ENCODE measurements around the gene ARMC3.
"Not testable (repeated sequence)": the region's sequence is repeated elsewhere in the genome, so short reads cannot be mapped to it uniquely, and the experiment has no call there.

ARMC3 gene

DNA sequence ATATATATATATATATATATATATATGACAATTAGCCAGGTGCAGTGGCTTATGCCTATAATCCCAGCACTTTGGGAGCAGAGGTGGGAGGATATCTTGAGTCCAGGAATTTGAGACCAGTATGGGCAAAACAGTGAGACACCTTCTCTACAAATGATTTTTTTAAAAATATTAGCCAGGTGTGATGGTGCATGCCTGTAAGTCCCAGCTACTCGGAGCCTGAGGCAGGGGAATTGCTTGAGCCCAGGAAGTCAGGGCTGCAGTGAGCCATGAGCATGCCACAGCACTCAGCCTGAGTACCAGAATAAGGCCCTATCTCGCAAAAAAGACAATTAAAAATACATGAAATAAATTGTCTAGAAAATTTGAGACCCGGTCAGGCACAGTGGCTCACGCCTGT is 120.3 kb downstream of the ARMC3 start:
- DNase-seq (ENCODE audit: low read depth, low spot score) = no peak

DNA sequence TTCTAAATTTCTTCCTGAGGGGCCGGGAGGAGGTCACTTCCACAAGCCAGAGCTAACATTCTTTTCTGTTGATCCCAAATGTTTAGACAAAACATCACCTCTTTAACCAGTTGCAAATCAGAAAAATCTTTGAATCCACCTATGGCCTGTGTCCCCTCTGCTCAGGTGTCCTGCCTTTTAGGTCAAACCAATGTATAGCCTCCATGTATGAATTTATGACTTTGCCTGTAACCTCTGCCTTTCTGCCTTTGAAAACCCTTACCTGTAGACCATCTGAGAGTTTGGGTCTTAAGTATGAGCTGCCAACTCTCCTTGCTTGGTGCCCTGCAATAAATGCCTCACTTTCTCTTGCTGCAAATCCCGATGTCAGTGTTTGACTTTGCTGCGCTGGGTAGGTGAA is 123.4 kb downstream of the ARMC3 start:
- DNase-seq (ENCODE audit: low read depth, low spot score) = no peak

DNA sequence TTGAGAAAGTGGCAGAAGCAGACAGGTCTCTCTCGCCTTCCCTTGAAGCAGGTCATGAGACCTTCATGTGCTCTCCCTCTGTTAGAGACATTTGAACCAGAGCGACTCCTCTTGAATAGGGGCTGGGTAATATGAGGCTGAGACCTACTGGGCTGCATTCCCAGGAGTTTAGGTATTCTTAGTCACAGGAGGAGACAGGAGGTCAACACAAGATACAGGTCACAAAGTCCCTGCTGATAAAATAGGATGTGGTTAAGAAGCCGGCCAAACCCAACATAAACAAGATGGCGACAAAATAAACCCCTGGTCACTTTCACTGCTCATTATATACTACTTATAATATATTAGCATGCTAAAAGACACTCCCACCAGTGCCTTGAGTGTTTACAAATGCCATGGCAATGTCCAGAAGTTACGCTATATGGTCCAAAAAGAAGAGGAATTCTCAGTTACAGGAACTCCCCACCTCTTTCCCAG is 124.0 kb downstream of the ARMC3 start:
- peak; percentile 28 for DNase-seq (ENCODE audit: low read depth, low spot score)

DNA sequence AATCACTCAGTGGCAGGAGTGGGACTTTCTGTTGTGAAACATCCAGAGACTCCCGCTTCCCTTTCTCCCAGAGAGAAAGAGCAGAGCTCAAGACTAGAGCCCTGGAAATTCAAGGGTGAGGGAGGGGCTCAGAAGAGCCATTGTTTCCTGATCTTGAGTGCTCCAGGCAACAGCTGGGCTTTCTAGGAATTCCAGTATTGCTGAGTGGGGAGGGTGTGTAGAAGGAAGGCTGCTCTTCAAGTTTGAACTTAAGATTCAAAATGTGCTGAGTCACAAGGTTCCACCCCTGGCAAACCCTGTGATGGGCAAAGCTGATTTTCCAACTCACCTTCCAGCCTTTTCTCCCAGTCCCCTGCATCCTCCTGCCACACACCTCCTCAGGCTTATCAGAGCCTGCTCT is 125.2 kb downstream of the ARMC3 start:
- DNase-seq (ENCODE audit: low read depth, low spot score) = peak; percentile 89

DNA sequence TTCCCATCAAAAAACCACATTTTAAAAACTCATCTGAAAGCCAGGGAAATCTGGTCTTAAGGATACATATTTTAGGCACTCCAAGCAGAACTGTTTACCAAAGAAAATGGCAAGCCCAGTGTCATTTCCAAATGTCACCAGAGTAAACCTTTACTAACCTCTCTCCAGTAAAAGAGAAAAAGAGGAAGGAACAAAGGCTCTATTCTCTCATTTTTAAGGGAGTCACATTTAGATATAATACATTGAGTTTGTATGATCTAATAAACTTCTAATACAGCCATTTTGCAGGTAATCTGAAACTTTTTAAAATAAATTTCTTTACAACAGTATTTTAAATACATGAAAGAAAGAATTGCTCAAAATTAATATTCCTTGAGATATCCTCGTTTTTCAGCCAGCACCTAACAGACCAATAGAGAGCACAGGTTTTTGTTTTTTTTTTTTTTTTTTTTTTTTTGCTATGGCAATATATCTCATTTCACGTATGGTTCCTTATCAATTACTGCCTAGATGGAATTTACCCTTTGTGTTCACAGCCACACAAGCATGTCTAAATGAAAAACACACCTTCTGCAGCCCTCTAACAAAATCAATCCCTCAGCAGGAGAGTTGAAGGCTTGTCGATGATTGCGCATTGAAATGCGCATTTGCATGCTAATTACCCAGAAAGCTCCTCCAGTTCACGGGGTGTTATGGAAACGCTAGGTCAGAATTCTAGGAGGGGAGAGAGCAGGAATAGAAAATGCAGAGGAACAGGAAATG is 127.8 kb downstream of the ARMC3 start:
- no peak for DNase-seq (ENCODE audit: low read depth, low spot score)

- DNase-seq (ENCODE audit: low read depth, low spot score) = no peak
Observed at GRCh38 chr10:23056186-23056579, 128.3 kb downstream of the ARMC3 start.

DNA sequence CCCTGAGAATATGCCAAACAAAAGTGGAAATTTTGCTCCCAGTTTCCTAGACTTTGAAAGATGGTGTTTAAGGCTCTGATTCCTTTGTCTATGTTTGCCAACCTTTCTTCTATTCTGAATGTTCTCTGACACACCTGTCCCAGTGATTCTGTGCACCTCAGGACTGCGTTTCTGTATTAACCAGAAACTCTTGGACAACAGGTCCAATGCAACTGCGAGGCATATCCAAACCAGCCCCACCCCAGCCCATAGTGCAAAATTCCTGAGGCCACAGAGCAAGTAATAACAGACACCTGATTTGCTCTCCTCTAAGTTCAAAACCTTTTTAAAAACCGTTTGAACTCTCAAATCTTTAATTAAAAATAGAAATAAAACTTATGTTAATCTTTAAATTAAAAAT is 130.5 kb downstream of the ARMC3 start:
- DNase-seq (ENCODE audit: low read depth, low spot score) = no peak

DNA sequence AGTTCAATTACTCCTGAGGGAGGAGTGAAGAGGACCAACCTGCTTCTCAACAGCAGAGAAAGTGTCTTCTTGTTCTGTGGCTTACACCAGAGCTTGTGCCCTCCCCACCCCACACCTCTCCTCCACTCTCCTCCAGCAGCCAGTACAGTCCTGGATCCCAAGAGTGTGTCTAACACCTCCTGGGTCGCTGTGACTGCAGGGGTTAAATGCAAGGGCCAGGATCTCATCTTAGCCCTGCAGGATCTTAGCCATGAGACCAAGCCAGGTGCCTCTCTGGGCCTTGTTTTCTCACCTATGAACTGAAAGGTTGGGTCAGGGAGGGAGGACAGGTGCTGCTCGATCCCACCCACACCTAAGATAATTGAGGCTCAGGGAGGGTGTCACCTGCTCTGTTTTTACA is 133.1 kb downstream of the ARMC3 start:
- DNase-seq (ENCODE audit: low read depth, low spot score) = no peak

DNA sequence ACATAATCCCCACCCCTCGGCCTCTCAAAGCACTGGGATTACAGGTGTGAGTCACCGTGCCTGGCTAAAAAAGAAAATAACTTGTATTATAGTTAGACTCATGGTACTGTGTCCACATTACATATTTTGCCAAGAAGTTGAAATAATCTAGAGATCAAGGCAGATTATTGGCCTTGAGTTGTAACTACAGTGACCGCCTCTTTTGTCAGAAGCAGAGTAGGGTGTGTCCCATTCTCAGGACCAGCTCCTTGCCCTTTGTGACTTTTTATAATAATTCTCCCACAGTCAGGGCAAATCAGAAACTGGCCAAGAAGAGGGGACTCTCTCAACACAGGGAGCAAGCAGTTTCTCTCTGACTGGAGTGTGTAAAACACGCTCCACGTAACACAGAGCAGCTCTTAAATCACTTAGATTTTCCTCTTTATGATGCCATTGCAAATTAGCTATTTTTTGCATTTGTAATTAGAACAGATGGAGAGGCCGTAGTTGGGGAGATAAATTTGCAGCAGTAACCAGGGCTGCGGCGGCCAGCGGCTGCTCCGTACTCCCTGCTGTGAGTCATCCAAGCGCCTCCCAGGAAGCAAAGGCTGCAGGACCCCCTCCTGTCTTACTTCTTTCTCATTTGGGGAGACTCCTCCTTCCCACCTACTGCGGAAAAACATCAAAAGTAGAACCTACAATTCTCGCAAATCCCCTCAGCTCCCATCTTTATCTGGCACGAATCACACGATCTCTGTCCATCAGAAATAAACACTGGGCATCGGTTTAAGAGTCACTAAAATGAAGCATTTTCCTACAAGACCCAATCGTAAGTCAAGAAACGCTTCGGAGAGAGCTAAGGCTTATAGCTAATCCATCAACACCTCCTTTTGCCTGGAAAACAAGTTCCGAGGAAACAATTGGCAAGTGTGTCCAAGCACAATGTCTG is 135.5 kb downstream of the ARMC3 start:
- DNase-seq (ENCODE audit: low read depth, low spot score) = peak; percentile 37

DNA sequence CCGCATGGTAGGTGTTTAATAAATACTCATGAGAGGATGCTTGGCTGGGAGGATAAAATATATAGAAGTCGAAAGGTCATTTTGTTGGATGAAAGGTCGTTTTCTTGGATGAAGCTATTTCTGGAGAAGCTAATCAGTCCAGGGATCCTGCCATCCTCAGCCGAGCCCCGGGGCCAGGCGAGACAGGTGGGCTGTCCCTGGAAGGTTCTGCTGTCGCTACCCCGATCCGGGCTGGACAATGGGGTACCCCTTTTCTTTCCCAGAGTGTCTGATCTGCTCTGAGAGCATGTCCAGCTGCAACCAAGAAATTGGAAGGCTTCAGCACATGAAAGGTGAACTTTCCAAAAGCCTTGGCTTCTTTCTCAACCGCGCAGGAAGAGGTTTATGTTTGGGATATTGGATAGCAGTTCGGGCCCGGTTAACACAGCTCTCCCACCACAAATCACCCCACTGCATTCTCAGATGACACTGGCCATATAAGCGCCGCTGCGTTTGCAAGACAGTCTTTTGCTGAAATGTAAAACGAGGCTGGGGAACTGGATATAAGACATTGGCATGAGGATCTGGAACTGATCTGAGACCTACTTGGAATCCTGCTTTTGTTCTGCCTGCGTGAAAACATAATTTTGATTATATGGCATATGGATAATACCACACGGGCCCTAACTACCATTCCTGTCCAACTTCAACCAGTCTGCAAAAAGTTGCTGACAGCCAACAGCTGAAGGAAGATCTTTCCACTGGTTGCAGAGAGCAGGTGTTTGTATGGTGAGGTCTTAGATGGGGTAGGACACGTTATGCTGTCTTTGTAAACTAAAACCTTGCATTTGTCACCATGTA is 136.3 kb downstream of the ARMC3 start:
- no peak for DNase-seq (ENCODE audit: low read depth, low spot score)

- DNase-seq (ENCODE audit: low read depth, low spot score) = not testable (repeated sequence)
Observed at GRCh38 chr10:23064813-23065114, 136.9 kb downstream of the ARMC3 start.

DNA sequence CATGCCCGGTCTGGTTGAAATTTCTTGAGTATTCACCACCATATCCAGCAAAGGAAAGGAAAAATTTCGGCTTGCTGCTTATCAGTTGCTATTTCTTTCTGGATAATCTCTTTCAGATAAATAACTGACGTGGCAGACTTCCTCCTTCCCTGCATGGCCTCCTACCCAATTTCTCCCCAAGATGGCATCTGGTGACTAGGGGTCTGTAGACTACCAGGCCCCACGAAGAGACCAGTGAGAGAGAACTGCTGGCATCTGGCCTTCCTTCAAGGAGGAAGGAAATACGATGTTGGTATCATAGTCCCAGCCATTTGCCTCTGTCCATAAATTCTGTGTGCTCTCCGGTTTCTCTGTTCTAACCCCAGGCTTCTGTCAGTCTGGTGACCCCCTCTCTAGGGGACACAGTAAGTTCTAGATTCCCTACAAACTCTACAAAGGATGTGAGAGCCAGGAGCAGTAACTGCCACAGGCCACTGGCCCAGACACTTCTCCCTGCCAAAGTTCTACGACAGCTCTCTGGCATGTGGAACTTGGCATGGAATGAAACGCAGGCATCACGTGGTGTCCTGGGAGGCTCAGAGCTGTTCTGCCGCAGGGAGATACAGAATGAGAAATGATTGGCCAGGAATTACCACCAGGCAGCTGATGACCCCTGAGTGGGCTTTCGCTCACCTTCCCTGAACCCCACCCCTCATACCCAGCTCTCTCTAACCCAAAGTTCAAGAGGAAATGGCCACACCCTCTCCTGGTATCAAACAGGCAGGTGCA is 137.5 kb downstream of the ARMC3 start:
- DNase-seq (ENCODE audit: low read depth, low spot score) = no peak

GRCh38 chr10:23067337-23067736 is 139.5 kb downstream of the ARMC3 start:
- no peak for DNase-seq (ENCODE audit: low read depth, low spot score)

- peak; percentile 91 for DNase-seq (ENCODE audit: low read depth, low spot score)
Observed at GRCh38 chr10:23067939-23068775, 140.3 kb downstream of the ARMC3 start.

GRCh38 chr10:23069019-23069815 is 141.4 kb downstream of the ARMC3 start:
- no peak for DNase-seq (ENCODE audit: low read depth, low spot score)

- DNase-seq (ENCODE audit: low read depth, low spot score) = not testable (repeated sequence)
Observed at GRCh38 chr10:23070092-23070912, 142.4 kb downstream of the ARMC3 start.

- no peak for DNase-seq (ENCODE audit: low read depth, low spot score)
Observed at GRCh38 chr10:23070913-23071218, 143.0 kb downstream of the ARMC3 start.

GRCh38 chr10:23072593-23072992 is 144.7 kb downstream of the ARMC3 start:
- not testable (repeated sequence) for DNase-seq (ENCODE audit: low read depth, low spot score)

GRCh38 chr10:23073527-23073926 is 145.7 kb downstream of the ARMC3 start:
- DNase-seq (ENCODE audit: low read depth, low spot score) = no peak

All from ELF-1 (cell line).